Right lobe of liver (tissue), 6 donors: ENCODE results near the gene HIVEP2. TPM values are rescaled to one million over a fixed set of nuclear protein-coding genes. Genes with fewer than 3 reads are reported as not detected.

Experiments used
- ATAC-seq, 4 donors: fragments of 200-7000 bp; cut with Tn5 transposase; one replicate each; pipeline ENCODE4 v1.9.1; 2020; ENCODE audit warnings: mild to moderate bottlenecking in 4 of 4, moderate library complexity in 4 of 4
- DNase-seq, 3 donors: peaks; one replicate each; pipeline ENCODE4 v3.0.0-alpha.2; 2020
- H3K27ac ChIP-seq, 3 donors: fragments of 200-600 bp; one replicate each; pipeline ENCODE4 v1.8.0; 2022
- H3K27me3 ChIP-seq, 2 donors: fragments of 200-600 bp; one replicate each; pipeline ENCODE4 v1.8.0; 2022
- H3K36me3 ChIP-seq, 4 donors: fragments of 200-600 bp; sonication (generic) in 1 of 4; one replicate each; pipeline versions ENCODE4 v1.5.1 to v1.8.0; 2017 to 2022; ENCODE audit warnings: control low read depth in 1 of 4
- H3K4me1 ChIP-seq, 4 donors: fragments of 200-600 bp; sonication (generic) in 1 of 4; one replicate each; pipeline versions ENCODE4 v1.5.1 to v1.8.0; 2017 to 2022; ENCODE audit warnings: control low read depth in 1 of 4
- H3K4me3 ChIP-seq, 3 donors: fragments of 200-600 bp; one replicate each; pipeline ENCODE4 v1.8.0; 2022
- H3K9me3 ChIP-seq, 4 donors: fragments of 200-600 bp; sonication (generic) in 1 of 4; one replicate each; pipeline versions ENCODE4 v1.5.1 to v1.8.0; 2017 to 2022; ENCODE audit warnings: control low read depth in 1 of 4
- CTCF ChIP-seq, 4 donors: fragments of 200-600 bp in 3 of 4; fragments of 450-650 bp in 1 of 4; IDR thresholded peaks; one replicate each; pipeline versions ENCODE4 v1.5.1 to v1.8.0; 2016 to 2022; ENCODE audit warnings: antibody characterized with exemption in 4 of 4, mild to moderate bottlenecking in 2 of 4
- POLR2A ChIP-seq: fragments of 450-650 bp; IDR thresholded peaks from one replicate; pipeline ENCODE4 v1.6.1; 2017; ENCODE audit warnings: antibody characterized with exemption, mild to moderate bottlenecking
- WGBS: methylation state at CpG from one replicate; pipeline ENCODE4 v1.1.6; 2018; ENCODE audit warnings: low coverage, low lambda C conversion rate; ENCODE audit not compliant: insufficient coverage; ENCODE audit errors: missing lambda C conversion rate; 5-methylcytosine and 5-hydroxymethylcytosine counted together
- intact Hi-C, 2 donors: fragments of 100-400 bp; cut with DNase I; formaldehyde crosslinking; loops; one replicate each; pipeline versions ENCODE4 v1.11.2 to v1.14.1; 2022
- total RNA-seq, 6 experiments: library from RNA; depleted of rRNA in 2 of 6; stranded (reverse); fragments of >200 nt in 2 of 6; fragmentation: NEBNext Ultra II Directional in 3 of 6; extraction: Animal tissue kit (Norgen Biotek cat#: 25700) in 3 of 6; gene quantifications; one replicate each; pipeline versions ENCODE4 v1.1.0 to v1.2.4, GENCODE V29; 2016 to 2023
- donor health status: DM: no; HTN: yes; CAD: no.
- donor health status: DM: no; HTN: no; CAD: no.
- donor health status: DM: no; HTN: no; CAD: no.
- donor health status: DM: no; HTN: yes; CAD: no.
- donor health status: DM: no; HTN: yes; CAD: no.

The HIVEP2 gene
- total RNA-seq, 6 experiments from 2014 or later: 3.0 to 8.9 (median 5.1) TPM

GRCh38 chr6:142935553-142936517, 9.1 kb downstream of the HIVEP2 start:
- DNase-seq (no peak), ATAC-seq (no peak)
- Histone ChIP-seq H3K4me1 (peaks cover 0 to 32% (median 8%) of the 10 kb centered on the region in 4 donors), H3K4me3 (no peak overlapping the region), H3K9me3 (no peaks in the 10 kb centered on the region), H3K27ac (no peak overlapping the region), H3K36me3 (no peaks in the 10 kb centered on the region), H3K27me3 (no peaks in the 10 kb centered on the region)
- intact Hi-C loops: no loop called here
- TF ChIP-seq POLR2A (no peak), CTCF (IDR thresholded peaks at IDR 0.05) (no peak)
- WGBS: 85% methylated on average over 18 of the region's 21 CpGs

GRCh38 chr6:142934599-142934998, 10.4 kb downstream of the HIVEP2 start:
- intact Hi-C loops: no loop called here
- TF ChIP-seq CTCF (IDR thresholded peaks at IDR 0.05) (no peak), POLR2A (no peak)
- ATAC-seq (no peak), DNase-seq (no peak)
- peaks cover 0 to 32% (median 8%) of the 10 kb centered on the region in 4 donors for H3K4me1 ChIP-seq
- H3K4me3 ChIP-seq: no peak overlapping the region
- H3K27me3 ChIP-seq: no peaks in the 10 kb centered on the region
- no peaks in the 10 kb centered on the region for H3K36me3 ChIP-seq
- WGBS: 87% methylated on average over 3 of the region's 3 CpGs
- H3K9me3 ChIP-seq: no peaks in the 10 kb centered on the region
- peak overlapping the region in 1 of 3 donors; percentile 46 for H3K27ac ChIP-seq

GRCh38 chr6:142934106-142934505, 10.9 kb downstream of the HIVEP2 start:
- no peak overlapping the region for H3K4me3 ChIP-seq
- intact Hi-C loops: no loop called here

GRCh38 chr6:142933701-142934100, 11.3 kb downstream of the HIVEP2 start:
- H3K4me1 ChIP-seq: peaks cover 0 to 25% (median 8%) of the 10 kb centered on the region in 4 donors
- peak overlapping the region in 1 of 3 donors; percentile 46 for H3K27ac ChIP-seq
- DNase-seq (no peak), ATAC-seq (peak; percentile 47 to 74 (median 69))
- H3K36me3 ChIP-seq: no peaks in the 10 kb centered on the region
- H3K27me3 ChIP-seq: no peaks in the 10 kb centered on the region
- H3K9me3 ChIP-seq: no peaks in the 10 kb centered on the region
- no peak overlapping the region for H3K4me3 ChIP-seq
- TF ChIP-seq CTCF (IDR thresholded peaks at IDR 0.05) (no peak), POLR2A (no peak)
- intact Hi-C loops: no loop called here

More at GRCh38 chr6:142934106-142934505, 10.9 kb downstream of the HIVEP2 start:
- no peak for DNase-seq
- Histone ChIP-seq H3K9me3 (no peaks in the 10 kb centered on the region), H3K4me1 (peaks cover 0 to 27% (median 8%) of the 10 kb centered on the region in 4 donors), H3K27ac (peak overlapping the region in 1 of 3 donors; percentile 46), H3K36me3 (no peaks in the 10 kb centered on the region), H3K27me3 (no peaks in the 10 kb centered on the region)
- no peak for TF ChIP-seq POLR2A
- peak in 3 of 4 donors; percentile 24 to 77 (median 77) for ATAC-seq

GRCh38 chr6:142932889-142933288, 12.1 kb downstream of the HIVEP2 start:
- TF ChIP-seq CTCF (IDR thresholded peaks at IDR 0.05) (no peak), POLR2A (no peak)
- Histone ChIP-seq H3K4me3 (no peak overlapping the region), H3K4me1 (peaks cover 0 to 29% (median 10%) of the 10 kb centered on the region in 4 donors), H3K9me3 (no peaks in the 10 kb centered on the region), H3K36me3 (no peaks in the 10 kb centered on the region), H3K27me3 (no peaks in the 10 kb centered on the region), H3K27ac (no peak overlapping the region)
- intact Hi-C loops: no loop called here
- 32% methylated on average over 2 of the region's 2 CpGs for WGBS
- DNase-seq: no peak
- ATAC-seq: no peak
